Endothelial cell of umbilical vein (primary cell): ENCODE data around the gene ANKRD34A. TPM values are rescaled to one million over a fixed set of nuclear protein-coding genes. Genes with fewer than 3 reads are reported as not detected.

Source experiments
- BruUV-seq: library from RNA; stranded (reverse); fragments of 400-500 nt; replicated peaks from 2 replicates; lab custom pipeline; 2021; lab: Mats Ljungman, UMichigan
- CTCF ChIA-PET: fragments of 300-600, 350-600 bp; sonication (Branson Sonifier 250); formaldehyde crosslinking; loops from one replicate; lab custom pipeline; 2021; ENCODE audit warnings: antibody characterized with exemption, inconsistent platforms; lab: Charles Lee
- POLR2A ChIA-PET: fragments of 300-600, 350-600 bp; sonication (Branson Sonifier 250); formaldehyde crosslinking; loops from one replicate; lab custom pipeline; 2021; ENCODE audit warnings: antibody characterized with exemption, inconsistent platforms; lab: Charles Lee
- DNase-seq: peaks from one replicate; pipeline ENCODE4 v3.0.0-alpha.2; 2011; ENCODE audit warnings: low read depth, low spot score
- FAIRE-seq: peaks from 2 replicates; lab custom pipeline; 2011; peaks lifted over from hg19 to GRCh38; lab: Jason Lieb, UNC
- H2AFZ ChIP-seq: 2 replicates; pipeline ENCODE4 v1.6.0; 2012; ENCODE audit warnings: low read depth, low read length, control low read depth, inconsistent platforms
- H3K27ac ChIP-seq: 2 replicates; pipeline ENCODE4 v1.5.1; 2011; ENCODE audit warnings: low read depth, mild to moderate bottlenecking, control low read depth, low read length, moderate library complexity; ENCODE audit not compliant: insufficient read depth
- H3K27me3 ChIP-seq, 2 experiments: 2 replicates each; pipeline versions ENCODE4 v1.6.0 to v1.6.1; 2011; ENCODE audit warnings: low read length in 2 of 2, mixed read lengths in 1 of 2; ENCODE audit not compliant: control insufficient read depth in 2 of 2, insufficient read depth in 2 of 2
- H3K36me3 ChIP-seq, 2 experiments: 2 replicates in 1 of 2; 3 replicates in 1 of 2; pipeline ENCODE4 v1.5.1; 2011; ENCODE audit warnings: low read length in 2 of 2, mild to moderate bottlenecking in 1 of 2, moderate library complexity in 1 of 2; ENCODE audit not compliant: control insufficient read depth in 2 of 2, insufficient read depth in 2 of 2; ENCODE audit errors: extremely low read depth in 1 of 2
- H3K4me1 ChIP-seq: 3 replicates; pipeline ENCODE4 v1.5.1; 2011; ENCODE audit warnings: mild to moderate bottlenecking, low read length; ENCODE audit not compliant: control insufficient read depth, insufficient read depth; ENCODE audit errors: extremely low read depth
- H3K4me2 ChIP-seq: 2 replicates; pipeline ENCODE4 v1.6.1; 2011; ENCODE audit warnings: low read length, control low read depth, mixed read lengths; ENCODE audit not compliant: insufficient read depth
- H3K4me3 ChIP-seq, 3 experiments: fragments of 200-600 bp in 1 of 3; sonication (generic), shearing (Covaris generic) in 1 of 3; replicated peaks in 1 of 3; 2 replicates each; pipeline ENCODE4 v1.5.1; 2011 to 2016; ENCODE audit warnings: control low read depth in 3 of 3, low read length in 3 of 3, mild to moderate bottlenecking in 2 of 3, inconsistent platforms in 1 of 3, low read depth in 1 of 3, moderate library complexity in 1 of 3; ENCODE audit not compliant: insufficient read depth in 1 of 3
- H3K79me2 ChIP-seq: 2 replicates; pipeline ENCODE4 v1.6.0; 2012; ENCODE audit warnings: low read length, inconsistent platforms; ENCODE audit not compliant: control insufficient read depth, insufficient read depth
- H3K9ac ChIP-seq: replicated peaks from 2 replicates; pipeline ENCODE3; 2011; ENCODE audit warnings: low read length, control low read depth; ENCODE audit not compliant: insufficient read depth; ENCODE audit errors: extremely low read depth
- H3K9me1 ChIP-seq: replicated peaks from 3 replicates; pipeline ENCODE4 v1.6.0; 2011; ENCODE audit warnings: mild to moderate bottlenecking, low read length; ENCODE audit not compliant: control insufficient read depth, insufficient read depth; ENCODE audit errors: extremely low read depth
- H3K9me3 ChIP-seq: replicated peaks from 2 replicates; pipeline ENCODE4 v1.5.1; 2012; ENCODE audit warnings: low read length, inconsistent platforms; ENCODE audit not compliant: control insufficient read depth, insufficient read depth
- H4K20me1 ChIP-seq: replicated peaks from 2 replicates; pipeline ENCODE3; 2011; ENCODE audit warnings: mild to moderate bottlenecking, low read length; ENCODE audit not compliant: control insufficient read depth, insufficient read depth; ENCODE audit errors: extremely low read depth
- CTCF ChIP-seq, 2 donors: IDR thresholded peaks; 1 replicate in 1 of 2; 2 replicates in 1 of 2; pipeline ENCODE4 v1.5.1; 2011; ENCODE audit warnings: low read length in 2 of 2, mild to moderate bottlenecking in 2 of 2, moderate library complexity in 2 of 2, control low read depth in 1 of 2, inconsistent platforms in 1 of 2, low read depth in 1 of 2; ENCODE audit not compliant: insufficient read depth in 1 of 2; ENCODE audit errors: extremely low read depth in 1 of 2
- EZH2 ChIP-seq: IDR thresholded peaks from 2 replicates; pipeline ENCODE4 v1.6.1; 2012; ENCODE audit warnings: borderline replicate concordance, low read depth, mild to moderate bottlenecking, moderate library complexity, low read length, inconsistent platforms; ENCODE audit not compliant: severe bottlenecking
- FOS ChIP-seq: IDR thresholded peaks from 2 replicates; pipeline ENCODE4 v1.6.1; 2011; ENCODE audit warnings: mild to moderate bottlenecking, low read length, moderate library complexity, borderline replicate concordance; ENCODE audit not compliant: insufficient read depth
- JUN ChIP-seq: IDR thresholded peaks from 2 replicates; pipeline ENCODE4 v1.6.1; 2011; ENCODE audit warnings: borderline replicate concordance, low read depth; ENCODE audit not compliant: insufficient read length, insufficient read depth
- MAX ChIP-seq: IDR thresholded peaks from 2 replicates; pipeline ENCODE4 v1.6.1; 2011; ENCODE audit not compliant: insufficient read depth, insufficient read length
- MYC ChIP-seq: IDR thresholded peaks from one replicate; pipeline ENCODE4 v1.6.1; 2011; ENCODE audit warnings: mild to moderate bottlenecking, low read depth, low read length
- POLR2A ChIP-seq: IDR thresholded peaks from 2 replicates; pipeline ENCODE4 v1.6.1; 2012; ENCODE audit warnings: low read depth, mild to moderate bottlenecking, control low read depth, low read length
- POLR2AphosphoS5 ChIP-seq: IDR thresholded peaks from 2 replicates; pipeline ENCODE4 v1.6.1; 2012; ENCODE audit warnings: low read depth, mild to moderate bottlenecking, control low read depth, low read length, moderate library complexity; ENCODE audit not compliant: insufficient read depth
- dilution Hi-C: fragments of 300-500 bp; cut with MboI; formaldehyde crosslinking; loops from one replicate; pipeline ENCODE4 v1.15.0; 2019; ENCODE audit warnings: low sequenced_read_pairs; ENCODE audit not compliant: extremely low pct_ligation_motif_present
- intact Hi-C: fragments of 100-400 bp; cut with micrococcal nuclease; formaldehyde crosslinking; loops from one replicate; pipeline ENCODE4 v1.10.0; 2022
- polyA plus RNA-seq, 4 experiments: library from polyadenylated mRNA; depleted of rRNA in 3 of 4; stranded (reverse) in 3 of 4; unstranded in 1 of 4; fragments of >200 nt; gene quantifications; 2 replicates each; pipeline versions ENCODE4 v1.2.1 to v1.2.3, GENCODE V29; 2011 to 2012; ENCODE audit warnings: missing spikeins in 1 of 4
- total RNA-seq: library from RNA; stranded (reverse); gene quantifications from 2 replicates; pipeline ENCODE4 v1.2.3, GENCODE V29; 2021

Gene ANKRD34A
- total and polyA plus RNA-seq, 2 donors (not counting 3 experiments of a cell fraction or from before 2014, with no cell fraction given): 0.24 to 0.43 TPM

GRCh38 chr1:145988773-145989172 is 24.4 kb upstream of the ANKRD34A start:
- dilution Hi-C loops: no loop called here
- intact Hi-C loops: no loop called here
- Histone ChIP-seq H2AFZ (no peak overlapping the region), H3K27ac (no peak overlapping the region), H4K20me1 (no peaks in the 10 kb centered on the region), H3K4me2 (no peak overlapping the region), H3K79me2 (no peaks in the 10 kb centered on the region), H3K4me3 (no peak overlapping the region), H3K27me3 (no peaks in the 10 kb centered on the region), H3K9me3 (no peaks in the 10 kb centered on the region), H3K9ac (no peak overlapping the region), H3K4me1 (peaks cover 4% of the 10 kb centered on the region), H3K36me3 (peaks cover 2 to 8% of the 10 kb centered on the region in 2 experiments), H3K9me1 (no peaks in the 10 kb centered on the region)
- TF ChIP-seq JUN (no peak), POLR2AphosphoS5 (no peak), MAX (no peak), EZH2 (no peak), POLR2A (no peak), FOS (no peak), CTCF (IDR thresholded peaks at IDR 0.05; ENCODE audit: extremely low read depth in 1 of 2, insufficient read depth in 1 of 2, low read depth in 1 of 2, low read length in 2 of 2) (no peak), MYC (no peak)
- FAIRE-seq (no peak), DNase-seq (no peak)
- BruUV-seq: no TSS peak
- ChIA-PET CTCF (interaction anchor here (10.4 to 20.0 kb wide), 2 partner anchors 9 to 18 kb away, joined by 87 to 496 read pairs; no protein-coding TSS in a partner anchor), POLR2A (no interaction called here)
